Stimulated activated CD4-positive, alpha-beta T cell treated with anti-CD3 and anti-CD28 coated beads, Interleukin-2, amount 100 ng/mL, for 48 hours (primary cell): ENCODE data around the gene CRIP3.

Experiments
- DNase-seq, 2 donors: peaks; one replicate each; pipeline ENCODE4 v3.0.0-alpha.2; 2020

CRIP3 gene

DNA sequence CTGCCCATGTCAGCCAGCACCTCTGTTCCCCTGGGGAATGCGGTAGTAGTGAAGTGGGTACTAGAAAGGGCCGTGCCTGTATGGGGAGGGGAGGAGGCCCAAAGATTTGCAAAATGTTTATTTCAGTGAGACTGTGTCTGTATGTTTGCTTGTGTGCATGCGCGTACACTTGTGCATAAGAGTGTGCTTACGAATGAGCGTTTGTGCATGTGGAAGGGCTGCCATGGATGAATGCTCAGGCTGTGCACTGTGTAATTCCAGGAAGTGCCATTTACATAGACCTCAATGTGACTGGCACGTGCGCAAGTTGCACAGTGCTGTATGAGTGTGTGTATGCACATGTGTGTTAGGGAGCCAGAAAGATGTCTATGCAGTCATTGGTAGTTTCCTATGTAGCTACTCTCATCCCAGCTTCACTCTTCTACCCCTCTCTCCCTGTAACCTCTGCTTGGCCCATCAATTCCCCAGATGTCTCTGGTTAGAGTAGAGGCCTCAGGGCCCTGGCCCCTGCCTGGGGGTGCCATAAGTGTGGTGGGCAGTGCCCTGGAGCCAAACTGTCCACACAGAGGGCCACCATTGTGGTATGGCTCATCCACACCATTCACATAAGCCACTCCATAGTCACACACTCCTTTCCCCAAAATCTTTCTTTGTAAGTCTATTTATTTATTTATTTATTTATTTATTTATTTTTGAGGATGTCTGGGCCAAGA is 37.4 kb downstream of the CRIP3 start:
- no peak for DNase-seq

DNA sequence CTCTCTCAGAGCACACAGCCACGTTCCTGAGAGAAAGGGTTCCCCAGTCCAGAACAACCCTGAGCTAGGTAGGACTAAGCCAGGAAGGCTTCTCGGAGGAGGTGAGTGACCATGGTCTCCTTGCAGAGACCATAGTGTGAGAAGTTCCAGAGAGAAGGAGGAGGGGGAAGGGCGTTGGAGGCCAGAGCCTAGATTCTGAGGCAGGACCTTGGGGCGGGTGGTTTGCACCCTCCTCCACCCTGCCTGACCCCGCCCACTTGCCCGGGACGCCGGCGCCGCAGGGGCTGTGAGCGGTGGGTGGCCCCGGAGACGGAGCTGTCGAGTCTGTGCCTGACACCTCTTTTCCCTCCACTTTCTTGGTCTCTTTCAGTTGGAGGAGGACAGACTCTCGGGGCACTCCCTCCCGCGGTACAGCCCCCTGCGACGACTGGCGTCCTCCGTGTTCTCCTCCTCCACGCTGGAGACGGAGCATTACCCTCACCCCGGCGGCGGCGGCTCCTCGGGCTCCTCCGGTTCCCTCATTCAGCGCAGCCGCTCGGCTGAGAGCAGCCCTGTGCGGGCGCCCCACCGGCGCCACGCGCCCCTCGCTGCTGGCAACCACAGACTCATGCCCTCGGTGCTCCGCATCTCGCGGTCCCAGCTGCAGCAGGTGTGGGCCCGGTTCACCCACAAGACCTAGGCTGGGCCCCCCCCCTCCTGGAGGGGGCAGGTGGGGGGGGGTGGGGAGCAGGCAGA is 39.2 kb downstream of the CRIP3 start:
- DNase-seq = peak in 1 of 2 donors; percentile 27

DNA sequence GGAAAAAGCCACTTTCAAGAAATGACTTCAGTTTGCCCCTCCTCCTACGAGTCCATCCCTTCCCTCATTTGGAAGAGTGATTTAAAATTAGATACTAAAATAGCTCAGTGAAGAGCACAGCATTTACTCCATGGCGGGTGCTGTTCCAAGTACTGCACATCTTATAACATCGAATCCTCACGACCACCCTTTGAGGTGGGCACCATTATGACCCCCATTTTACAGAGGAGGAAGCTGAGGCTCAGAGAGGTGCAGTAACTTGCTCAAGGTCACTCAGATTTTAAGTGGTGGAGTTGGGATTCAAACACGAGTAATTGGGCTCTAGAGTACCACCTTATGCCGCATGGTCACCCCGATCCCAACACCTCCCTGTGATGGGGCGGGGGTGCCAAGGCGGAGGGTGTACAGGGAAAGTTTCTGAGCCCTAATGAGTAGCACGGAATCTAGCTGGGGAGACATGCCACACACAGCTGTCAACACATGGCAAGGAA is 39.8 kb downstream of the CRIP3 start:
- DNase-seq = no peak

DNA sequence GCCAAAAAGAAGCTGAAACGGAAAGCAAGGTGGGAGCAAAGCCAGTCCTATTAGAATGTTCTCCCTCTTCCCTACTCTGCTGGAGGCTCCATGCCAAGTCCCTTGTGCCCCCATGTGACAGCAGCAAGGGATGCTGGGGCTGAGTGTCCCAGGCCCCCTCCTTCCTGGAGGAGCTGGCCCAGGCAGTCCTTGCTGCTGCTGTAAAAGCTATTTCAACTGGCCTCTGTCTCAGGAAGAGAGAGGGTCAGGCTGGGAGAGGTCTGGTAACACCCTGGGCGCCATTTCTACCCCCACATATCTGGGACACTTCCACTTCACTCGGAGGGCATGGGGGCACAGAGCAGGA is 40.3 kb downstream of the CRIP3 start:
- no peak for DNase-seq

DNA sequence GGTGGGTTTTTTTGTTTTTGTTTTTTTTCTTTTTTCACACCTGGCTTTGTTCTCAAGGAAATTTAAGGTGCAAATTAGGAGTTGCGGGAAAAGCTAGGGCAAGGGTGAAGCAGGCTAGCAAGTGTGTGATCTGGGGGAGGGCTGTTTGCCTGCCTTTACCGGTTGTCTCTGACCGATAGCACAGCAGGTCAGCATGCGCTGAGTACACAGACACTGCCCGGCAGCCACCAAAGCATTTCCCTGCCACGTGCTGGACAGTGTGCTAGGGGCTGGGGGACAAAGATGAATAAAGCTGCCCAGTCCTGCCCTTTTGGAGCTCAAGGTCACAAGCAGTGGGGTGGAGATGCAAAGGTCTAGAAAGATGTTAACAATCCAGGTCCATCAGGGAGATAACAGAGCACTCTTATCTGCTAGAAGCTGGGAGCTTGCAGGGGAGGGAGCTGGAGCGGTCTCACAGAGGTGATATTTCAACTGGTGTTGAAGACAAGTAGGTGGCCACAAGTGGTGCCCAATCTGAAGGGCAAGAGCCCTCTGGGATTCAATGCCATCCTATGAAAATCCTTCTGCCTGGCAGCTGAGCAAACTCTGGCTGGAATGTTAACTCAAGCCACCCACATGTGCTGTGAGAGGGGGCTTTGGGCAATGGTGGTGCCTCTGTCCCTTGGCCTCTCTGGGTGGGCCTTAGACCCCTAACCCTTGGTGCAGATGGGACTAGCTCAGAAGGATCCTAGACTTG is 40.8 kb downstream of the CRIP3 start:
- DNase-seq = no peak

DNA sequence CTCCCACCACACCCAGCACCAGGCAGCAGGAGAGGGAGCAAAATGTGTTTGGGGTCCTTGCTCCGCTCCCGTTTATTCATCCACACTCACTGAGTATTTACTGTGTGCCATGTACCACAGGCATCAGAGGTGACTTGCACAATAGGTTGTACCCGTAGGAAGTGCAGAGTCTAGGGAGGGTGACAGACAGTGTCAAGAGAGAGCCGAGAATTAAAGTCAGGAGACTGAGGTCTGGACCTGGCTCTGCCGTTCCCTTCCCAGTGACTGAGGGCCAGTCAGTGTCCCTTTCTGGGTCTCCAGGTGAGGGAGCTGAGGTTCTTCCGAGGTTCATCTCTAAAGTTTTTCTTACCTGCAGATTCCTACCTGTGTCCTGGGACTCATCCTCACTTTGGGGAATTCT is 43.1 kb downstream of the CRIP3 start:
- no peak for DNase-seq

DNA sequence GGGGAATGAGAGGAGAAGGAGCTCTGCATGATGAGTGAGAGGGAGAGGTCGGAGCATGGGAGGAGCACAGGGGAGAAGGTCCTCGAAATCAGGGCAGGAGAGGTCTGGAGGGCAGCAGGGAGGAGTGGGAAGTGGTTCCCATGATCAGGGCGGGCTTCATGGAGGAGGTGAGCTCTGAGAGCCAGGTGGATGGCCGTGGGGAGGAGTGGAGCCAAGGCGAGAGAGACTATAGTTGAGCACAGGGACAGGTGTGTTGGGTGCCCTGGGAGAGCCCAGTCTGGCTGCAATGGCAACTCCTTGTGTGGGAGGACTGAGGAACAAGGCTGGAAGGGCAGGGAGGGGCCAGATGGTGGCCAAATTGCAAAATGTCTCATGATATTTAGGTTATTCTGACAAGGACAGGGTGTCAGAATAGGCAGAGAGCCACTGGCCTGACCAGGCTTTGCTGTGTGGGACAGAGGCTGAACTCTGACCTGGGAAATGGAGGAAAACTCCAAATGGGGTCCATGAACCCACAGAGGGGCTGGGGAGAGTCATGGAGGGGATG is 44.0 kb downstream of the CRIP3 start:
- DNase-seq = no peak

DNA sequence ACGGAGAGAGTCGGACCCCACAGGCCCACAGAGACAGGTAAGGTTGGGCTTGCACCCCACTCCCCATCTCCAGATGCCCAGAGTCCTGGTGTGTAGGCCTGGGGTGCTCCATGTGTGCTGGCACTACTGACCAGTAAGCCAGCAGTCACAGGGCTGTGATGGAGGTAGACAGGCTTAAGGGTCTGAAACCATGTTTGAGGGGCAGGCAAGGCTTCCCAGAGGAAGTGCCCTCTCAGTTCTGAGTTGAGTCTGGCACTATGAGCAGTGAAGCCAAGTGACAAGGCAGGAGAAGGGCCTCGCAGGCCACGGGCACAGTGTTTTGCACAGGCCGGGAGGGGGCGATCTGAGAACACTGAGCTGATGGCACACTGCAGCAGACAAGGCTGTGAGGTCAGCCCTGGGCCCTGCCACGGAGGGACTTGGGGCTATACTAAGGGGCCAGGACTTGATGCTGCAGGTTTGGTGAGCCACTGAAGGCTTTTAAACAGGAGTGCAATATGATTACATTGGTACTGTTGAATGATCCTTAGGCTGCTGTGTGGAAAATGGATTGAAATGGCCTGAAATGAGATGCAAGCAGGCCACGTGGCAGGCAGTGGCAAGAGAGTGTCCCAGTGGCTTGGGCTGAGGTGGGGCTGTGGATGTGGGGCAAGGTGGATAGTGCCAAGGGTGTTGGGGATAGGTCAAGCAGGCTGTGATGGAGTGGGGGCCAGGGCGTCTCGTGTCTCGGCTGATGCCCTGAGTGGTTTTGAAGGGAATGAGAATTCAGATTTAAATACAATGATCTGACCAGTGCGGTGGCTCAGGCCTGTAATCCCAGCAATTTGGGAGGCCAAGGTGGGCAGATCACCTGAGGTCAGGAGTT is 45.1 kb downstream of the CRIP3 start:
- peak; percentile 68 to 76 for DNase-seq

DNA sequence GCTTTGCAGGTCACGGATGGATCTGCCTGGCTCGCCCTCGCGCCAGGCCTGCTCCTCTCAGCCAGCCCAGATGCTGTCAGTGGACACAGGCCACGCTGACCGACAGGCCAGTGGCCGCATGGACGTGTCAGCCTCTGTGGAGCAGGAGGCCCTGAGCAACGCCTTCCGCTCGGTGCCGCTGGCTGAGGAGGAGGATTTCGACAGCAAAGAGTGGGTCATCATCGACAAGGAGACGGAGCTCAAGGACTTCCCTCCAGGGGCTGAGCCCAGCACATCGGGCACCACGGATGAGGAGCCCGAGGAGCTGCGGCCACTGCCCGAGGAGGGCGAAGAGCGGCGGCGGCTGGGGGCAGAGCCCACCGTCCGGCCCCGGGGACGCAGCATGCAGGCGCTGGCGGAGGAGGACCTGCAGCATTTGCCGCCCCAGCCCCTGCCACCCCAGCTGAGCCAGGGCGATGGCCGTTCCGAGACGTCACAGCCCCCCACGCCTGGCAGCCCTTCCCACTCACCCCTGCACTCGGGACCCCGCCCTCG is 45.8 kb downstream of the CRIP3 start:
- no peak for DNase-seq

DNA sequence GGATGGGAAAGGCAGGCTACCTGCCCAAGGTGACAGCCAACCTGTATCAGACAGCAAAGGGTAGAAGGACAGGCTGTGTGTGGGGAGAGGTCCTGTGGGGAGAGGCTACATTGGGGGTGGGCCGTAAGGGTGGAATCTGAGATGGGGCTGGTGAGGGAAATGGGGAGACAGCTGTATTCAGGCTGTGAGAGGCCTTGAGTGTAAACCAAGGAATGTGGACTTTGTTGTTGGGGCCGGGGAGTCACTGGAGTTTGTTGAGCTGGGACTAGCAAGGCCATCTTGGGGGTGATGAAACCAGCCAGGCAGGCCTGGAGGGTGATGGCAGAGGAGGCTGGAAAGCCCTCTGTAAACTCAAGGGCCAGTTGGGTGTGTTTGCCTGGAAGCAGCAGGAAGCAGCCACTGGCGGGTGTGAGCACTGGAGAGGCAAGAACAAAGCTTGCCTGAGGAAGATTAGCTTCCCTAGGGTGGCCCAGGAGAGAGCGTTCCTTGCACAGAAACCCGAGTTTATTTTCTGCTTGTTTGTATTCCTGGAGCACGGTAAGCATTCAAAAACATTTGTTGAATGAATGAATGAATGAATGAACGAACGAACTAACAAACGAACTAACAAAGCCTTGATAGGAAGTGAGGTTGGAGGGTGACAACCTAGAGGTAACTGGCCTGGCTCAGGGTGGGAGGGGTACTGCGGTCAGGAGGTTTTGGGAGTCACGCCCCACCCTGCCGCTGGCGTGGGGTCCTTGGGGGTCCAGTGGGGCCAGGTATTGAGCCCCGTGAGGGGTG is 46.4 kb downstream of the CRIP3 start:
- DNase-seq = no peak

DNA sequence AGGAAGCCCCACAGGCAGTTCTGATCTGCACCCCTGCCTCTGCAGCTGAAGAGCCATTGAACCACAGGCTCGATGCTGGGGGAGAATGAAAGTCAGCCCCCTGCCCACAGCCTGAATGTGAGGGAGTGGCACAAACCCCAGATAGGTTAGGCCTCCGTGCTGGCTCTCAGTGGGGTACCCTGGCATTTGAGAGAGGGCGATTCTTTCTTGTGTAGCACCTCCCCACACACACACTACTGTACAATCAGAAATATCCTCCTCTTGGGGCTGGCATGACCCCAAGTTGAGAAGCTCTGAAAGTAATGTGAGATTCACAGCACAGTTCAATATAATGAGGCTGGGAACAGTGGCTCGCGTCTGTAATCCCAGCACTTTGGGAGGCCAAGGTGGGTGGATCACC is 47.4 kb downstream of the CRIP3 start:
- no peak for DNase-seq

DNA sequence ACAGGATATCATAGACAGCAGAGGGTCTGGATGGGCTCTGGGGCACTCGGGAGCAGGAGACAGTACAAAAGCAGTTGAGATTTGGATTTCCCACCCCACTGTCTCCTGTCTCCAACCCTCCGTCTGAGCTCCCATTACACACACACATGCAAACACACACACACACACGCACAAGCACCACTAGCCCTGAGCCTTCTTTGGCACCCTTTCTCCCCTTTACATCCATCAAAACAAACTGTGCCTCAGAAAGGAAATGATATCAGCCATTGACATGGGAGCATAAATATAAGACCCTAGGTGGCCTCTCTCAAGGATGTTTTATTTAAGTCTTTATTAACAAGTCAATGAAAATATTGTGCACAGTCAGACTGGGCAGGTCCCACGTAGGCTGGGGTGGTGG is 47.8 kb downstream of the CRIP3 start:
- no peak for DNase-seq

DNA sequence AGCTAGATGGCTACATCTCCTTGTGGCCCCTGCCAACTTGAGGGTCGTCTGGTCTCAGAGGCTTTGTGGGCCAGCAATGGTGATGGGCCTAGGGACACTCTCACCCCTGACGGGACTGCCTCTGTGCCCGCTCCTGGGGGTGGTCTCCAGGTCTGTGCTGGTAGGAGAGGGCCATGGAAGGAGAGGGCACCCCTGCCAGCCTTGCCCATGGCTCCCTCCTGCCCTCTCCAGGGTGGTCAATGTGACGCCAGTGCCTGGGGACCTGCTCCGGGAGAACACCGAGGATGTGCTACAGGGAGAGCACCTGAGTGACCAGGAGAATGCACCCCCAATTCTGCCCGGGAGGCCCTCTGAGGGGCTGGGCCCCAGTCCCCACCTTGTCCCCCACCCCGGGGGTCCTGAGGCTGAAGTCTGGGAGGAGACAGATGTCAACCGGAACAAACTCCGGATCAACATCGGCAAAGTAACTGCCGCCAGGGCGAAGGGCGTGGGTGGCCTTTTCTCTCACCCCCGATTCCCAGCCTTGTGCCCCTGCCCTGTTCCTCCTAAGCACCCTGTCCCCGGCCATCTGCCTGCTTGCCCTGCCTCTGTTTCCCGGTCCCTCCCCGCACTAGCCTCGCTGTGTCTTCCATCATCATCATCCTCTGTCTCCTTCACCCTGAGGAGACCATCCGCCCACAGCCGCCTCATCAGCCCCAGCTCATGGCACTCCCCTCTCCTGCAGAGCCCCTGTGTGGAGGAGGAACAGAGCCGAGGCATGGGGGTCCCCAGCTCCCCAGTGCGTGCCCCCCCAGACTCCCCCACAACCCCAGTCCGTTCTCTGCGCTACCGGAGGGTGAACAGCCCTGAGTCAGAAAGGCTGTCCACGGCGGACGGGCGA is 49.6 kb downstream of the CRIP3 start:
- DNase-seq = no peak

DNA sequence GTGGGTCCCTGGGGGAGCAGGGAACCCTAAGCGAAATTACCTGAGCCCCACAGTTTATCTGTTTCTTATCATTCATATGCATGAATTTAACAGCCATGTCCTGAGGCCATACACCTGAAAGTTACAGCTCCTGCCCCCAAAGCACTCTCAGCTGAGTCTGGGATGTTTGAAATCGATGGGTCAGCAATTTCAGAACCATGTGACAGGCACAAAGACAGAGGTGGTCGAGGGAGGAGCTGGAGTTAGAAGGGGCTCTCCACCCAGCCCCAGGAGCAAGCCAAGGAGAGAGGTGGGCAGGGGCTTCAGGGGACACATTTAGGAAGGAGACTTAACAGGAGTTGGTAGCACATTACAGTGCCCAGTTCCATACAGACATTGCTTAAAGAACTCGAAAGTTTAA is 50.4 kb downstream of the CRIP3 start:
- DNase-seq = no peak

DNA sequence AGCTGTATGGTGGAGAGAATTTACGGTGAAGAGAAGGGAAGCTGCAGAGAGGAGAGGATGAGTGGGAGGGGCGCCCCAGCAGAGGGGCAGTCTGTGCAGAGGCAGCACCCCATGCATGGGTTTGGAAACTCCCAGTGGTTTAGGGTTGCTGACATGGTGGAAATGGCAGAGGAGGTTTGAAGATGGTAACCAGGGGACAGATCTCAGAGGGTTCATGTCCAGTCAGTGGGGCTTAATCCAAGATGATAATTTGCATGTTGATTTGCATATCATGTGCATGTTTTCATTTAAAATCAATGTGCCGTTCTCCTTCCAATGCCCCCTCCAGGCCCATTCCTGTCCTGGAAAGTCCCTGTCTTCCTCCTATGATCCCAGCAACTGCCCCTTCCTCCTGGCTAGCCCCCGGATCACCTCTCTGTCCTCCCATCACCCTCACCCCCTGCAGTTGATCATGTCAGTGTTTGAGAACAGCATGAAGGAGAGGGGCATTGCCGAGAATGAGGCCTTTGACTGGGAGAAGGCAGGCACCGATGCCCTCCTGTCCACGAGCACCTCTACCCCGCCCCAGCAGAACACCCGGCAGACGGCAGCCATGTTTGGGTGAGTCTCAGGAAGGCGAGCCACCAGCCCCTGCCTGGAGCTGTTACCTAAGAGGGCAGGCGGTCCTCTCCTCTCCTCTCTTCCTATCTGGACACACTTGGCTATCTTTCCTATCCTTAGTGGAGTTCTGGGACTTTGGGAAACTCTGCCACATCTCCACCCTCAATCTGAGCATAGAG is 51.1 kb downstream of the CRIP3 start:
- no peak for DNase-seq

DNA sequence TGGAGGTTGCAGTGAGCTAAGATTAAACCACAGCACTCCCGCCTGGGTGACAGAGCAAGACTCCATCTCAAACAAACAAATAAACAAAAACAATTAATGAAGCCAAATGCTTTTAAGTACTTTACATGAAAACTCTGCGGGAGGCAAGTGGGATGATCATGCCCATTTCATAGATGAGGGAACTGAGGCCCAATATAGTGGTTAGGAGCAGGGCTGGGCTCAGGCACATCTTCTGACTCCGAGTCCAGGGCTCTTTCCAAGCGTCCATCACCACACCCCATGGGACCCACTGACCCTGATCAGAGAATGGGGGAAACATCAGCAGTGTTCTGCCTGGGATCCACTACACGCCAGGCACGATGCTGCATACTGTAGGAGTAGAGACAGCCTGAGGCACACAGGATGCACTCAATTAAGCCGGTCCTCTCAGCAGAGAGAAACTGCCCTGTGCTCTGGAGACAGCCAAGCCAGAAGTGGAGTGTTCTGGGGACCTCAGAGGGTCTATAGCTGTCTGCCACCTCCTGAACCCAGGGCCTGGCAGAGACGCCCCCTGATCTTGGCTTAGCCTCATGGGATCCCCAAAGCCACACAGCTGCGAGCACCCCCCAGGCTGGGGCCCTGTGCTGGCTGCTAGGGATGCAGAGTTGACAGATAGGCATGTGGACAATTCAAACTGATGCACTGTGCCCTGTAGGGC is 51.8 kb downstream of the CRIP3 start:
- DNase-seq = no peak
